OCI-LY1 (cell line): ENCODE data around the gene DUSP12.

Source experiments
- EZH2 ChIP-seq: fragments of 200-600 bp; sonication (generic), shearing (Covaris generic); IDR thresholded peaks from 2 replicates; pipeline ENCODE4 v1.8.0; 2017; ENCODE audit warnings: borderline replicate concordance, mixed run types, mild to moderate bottlenecking, antibody characterized with exemption, low read length, moderate library complexity, mixed read lengths
- TF ChIP-seq, protein P1 (sequence below): fragments of 200-600 bp; sonication (generic), shearing (Covaris generic); IDR thresholded peaks from 2 replicates; pipeline ENCODE4 v1.5.1; 2017; ENCODE audit warnings: mild to moderate bottlenecking, antibody characterized with exemption, low read length, moderate library complexity, mixed read lengths

DNA sequence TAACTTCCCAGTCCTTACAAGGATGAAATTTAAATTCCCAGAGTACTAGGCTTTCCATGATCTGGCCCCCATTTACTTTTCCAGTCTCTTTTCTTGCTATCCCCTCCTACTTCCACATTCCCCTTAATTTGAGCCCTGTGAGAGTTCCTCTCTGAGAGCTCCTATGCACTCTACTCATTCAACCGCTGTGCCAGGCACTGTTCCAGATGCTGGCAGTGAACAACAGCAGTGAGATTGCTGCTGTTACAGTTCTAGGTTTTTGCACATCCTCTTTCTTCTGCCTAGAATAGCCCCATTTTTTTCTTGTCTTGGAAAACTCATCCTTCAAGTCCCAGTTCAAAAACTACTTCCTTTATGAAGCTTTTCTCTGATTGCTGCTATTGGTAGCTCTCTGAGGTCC is 35.4 kb downstream of the DUSP12 start:
- TF ChIP-seq, protein P1, sequence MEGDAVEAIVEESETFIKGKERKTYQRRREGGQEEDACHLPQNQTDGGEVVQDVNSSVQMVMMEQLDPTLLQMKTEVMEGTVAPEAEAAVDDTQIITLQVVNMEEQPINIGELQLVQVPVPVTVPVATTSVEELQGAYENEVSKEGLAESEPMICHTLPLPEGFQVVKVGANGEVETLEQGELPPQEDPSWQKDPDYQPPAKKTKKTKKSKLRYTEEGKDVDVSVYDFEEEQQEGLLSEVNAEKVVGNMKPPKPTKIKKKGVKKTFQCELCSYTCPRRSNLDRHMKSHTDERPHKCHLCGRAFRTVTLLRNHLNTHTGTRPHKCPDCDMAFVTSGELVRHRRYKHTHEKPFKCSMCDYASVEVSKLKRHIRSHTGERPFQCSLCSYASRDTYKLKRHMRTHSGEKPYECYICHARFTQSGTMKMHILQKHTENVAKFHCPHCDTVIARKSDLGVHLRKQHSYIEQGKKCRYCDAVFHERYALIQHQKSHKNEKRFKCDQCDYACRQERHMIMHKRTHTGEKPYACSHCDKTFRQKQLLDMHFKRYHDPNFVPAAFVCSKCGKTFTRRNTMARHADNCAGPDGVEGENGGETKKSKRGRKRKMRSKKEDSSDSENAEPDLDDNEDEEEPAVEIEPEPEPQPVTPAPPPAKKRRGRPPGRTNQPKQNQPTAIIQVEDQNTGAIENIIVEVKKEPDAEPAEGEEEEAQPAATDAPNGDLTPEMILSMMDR, result no peak
- no peak for TF ChIP-seq EZH2
